ENCODE data around the gene EIF4A3. TPM values are rescaled to one million over a fixed set of nuclear protein-coding genes. Genes with fewer than 3 reads are reported as not detected.
"Not testable (repeated sequence)": the region's sequence is repeated elsewhere in the genome, so short reads cannot be mapped to it uniquely, and the experiment has no call there.

Gene EIF4A3
- total RNA-seq, 1 experiment from 2014 or later, result 169 TPM

- Histone ChIP-seq H3K9me3 (ENCODE audit: control insufficient read depth, insufficient read depth, low read depth, low read length) (peaks cover 8% of the 10 kb centered on the region; the same call in 1 of the 2 replicates), H3K27ac (ENCODE audit: low read length) (no peak overlapping the region), H3K36me3 (ENCODE audit: control insufficient read depth, insufficient read depth, low read length) (no peaks in the 10 kb centered on the region), H3K4me3 (ENCODE audit: low read depth in 2 of 2, low read length in 2 of 2) (no peak overlapping the region), H3K27me3 (ENCODE audit: control insufficient read depth, insufficient read depth, low read length) (no peaks in the 10 kb centered on the region), H3K4me1 (ENCODE audit: control insufficient read depth, insufficient read depth, low read length) (no peaks in the 10 kb centered on the region)
- BruUV-seq (replicated peaks), result no TSS peak
- in situ Hi-C loops (cut with HindIII; ENCODE audit: low pct_unique_long_range_greater_than_20kb, low sequenced_read_pairs) (no loop called here), intact Hi-C loops (cut with micrococcal nuclease; ENCODE audit: unreplicated experiment) (no loop called here)
- ATAC-seq, result peak; percentile 46
- no peak for DNase-seq (ENCODE audit: low read depth, low spot score)
- POLR2A ChIA-PET, result interaction anchor here (0.6 kb wide), 1 partner anchor 711 kb away, joined by 3 read pairs; no protein-coding TSS in a partner anchor
- no peak for TF ChIP-seq SIN3A (IDR thresholded peaks at IDR 0.05; ENCODE audit: borderline replicate concordance, insufficient read depth, low read depth, low read length)
- TF ChIP-seq CTCF (IDR thresholded peaks at IDR 0.05), result no peak
- TF ChIP-seq REST (IDR thresholded peaks at IDR 0.05; ENCODE audit: insufficient read depth in 1 of 2, low read depth in 2 of 2, low read length in 1 of 2), result no peak
- TF ChIP-seq POLR2AphosphoS5 (IDR thresholded peaks at IDR 0.05; ENCODE audit: low read depth, low read length), result no peak
- TF ChIP-seq TCF7L2 (IDR thresholded peaks at IDR 0.05; ENCODE audit: low read depth, low read length), result no peak
- CTCF ChIA-PET, result interaction anchor here (0.6 kb wide), 1 partner anchor 46 kb away, joined by 9 read pairs; no protein-coding TSS in a partner anchor
Measured at GRCh38 chr17:80160536-80160935, 13.6 kb upstream of the EIF4A3 start.

- DNase-seq (ENCODE audit: low read depth, low spot score) (no peak), ATAC-seq (no peak)
- intact Hi-C loops (cut with micrococcal nuclease; ENCODE audit: unreplicated experiment), result no loop called here
- H3K27me3 ChIP-seq (ENCODE audit: control insufficient read depth, insufficient read depth, low read length), result no peaks in the 10 kb centered on the region
- no peaks in the 10 kb centered on the region for H3K36me3 ChIP-seq (ENCODE audit: control insufficient read depth, insufficient read depth, low read length)
- in situ Hi-C loops (cut with HindIII; ENCODE audit: low pct_unique_long_range_greater_than_20kb, low sequenced_read_pairs), result no loop called here
- ChIA-PET CTCF (no interaction called here), POLR2A (no interaction called here)
- H3K27ac ChIP-seq (ENCODE audit: low read length), result no peak overlapping the region
- BruUV-seq (replicated peaks), result no TSS peak
- no peak for TF ChIP-seq CTCF (IDR thresholded peaks at IDR 0.05)
- no peak for TF ChIP-seq POLR2AphosphoS5 (IDR thresholded peaks at IDR 0.05; ENCODE audit: low read depth, low read length)
- TF ChIP-seq REST (IDR thresholded peaks at IDR 0.05; ENCODE audit: insufficient read depth in 1 of 2, low read depth in 2 of 2, low read length in 1 of 2), result no peak
- TF ChIP-seq TCF7L2 (IDR thresholded peaks at IDR 0.05; ENCODE audit: low read depth, low read length), result no peak
- no peak for TF ChIP-seq SIN3A (IDR thresholded peaks at IDR 0.05; ENCODE audit: borderline replicate concordance, insufficient read depth, low read depth, low read length)
- peaks cover 8% of the 10 kb centered on the region; the same call in 1 of the 2 replicates for H3K9me3 ChIP-seq (ENCODE audit: control insufficient read depth, insufficient read depth, low read depth, low read length)
- no peak overlapping the region for H3K4me3 ChIP-seq (ENCODE audit: low read depth in 2 of 2, low read length in 2 of 2)
- H3K4me1 ChIP-seq (ENCODE audit: control insufficient read depth, insufficient read depth, low read length), result no peaks in the 10 kb centered on the region
Measured at GRCh38 chr17:80158846-80159245, 11.9 kb upstream of the EIF4A3 start.

GRCh38 chr17:80155600-80155999 is 8.7 kb upstream of the EIF4A3 start:
- ATAC-seq; H3K36me3 ChIP-seq (ENCODE audit: control insufficient read depth, insufficient read depth, low read length); H3K27ac ChIP-seq (ENCODE audit: low read length); POLR2A ChIA-PET; H3K4me3 ChIP-seq (ENCODE audit: low read depth in 2 of 2, low read length in 2 of 2); BruUV-seq (replicated peaks); CTCF ChIA-PET; H3K4me1 ChIP-seq (ENCODE audit: control insufficient read depth, insufficient read depth, low read length); H3K9me3 ChIP-seq (ENCODE audit: control insufficient read depth, insufficient read depth, low read depth, low read length); in situ Hi-C loops (cut with HindIII; ENCODE audit: low pct_unique_long_range_greater_than_20kb, low sequenced_read_pairs); intact Hi-C loops (cut with micrococcal nuclease; ENCODE audit: unreplicated experiment); DNase-seq (ENCODE audit: low read depth, low spot score); H3K27me3 ChIP-seq (ENCODE audit: control insufficient read depth, insufficient read depth, low read length): not testable (repeated sequence)

Data from Panc1 (cell line).